ENCODE data around the gene SCN1B. TPM values are rescaled to one million over a fixed set of nuclear protein-coding genes. Genes with fewer than 3 reads are reported as not detected.
A peak's percentile ranks its signal among the peaks of the same experiment; 100 is the strongest.

The SCN1B gene
- polyA plus RNA-seq, 4 donors = 0.84 to 10.1 (median 2.4) TPM; not detected in 1

- FAIRE-seq (no peak), DNase-seq (no peak)
- H3K4me1 ChIP-seq (ENCODE audit: control insufficient read depth in 3 of 3, insufficient read depth in 2 of 3, low read depth in 1 of 3, low read length in 2 of 3) = peaks cover 0 to 5% (median 3%) of the 10 kb centered on the region in 3 donors
- no peak overlapping the region for H3K4me3 ChIP-seq (ENCODE audit: low read depth in 1 of 3, low read length in 3 of 3)
- H3K27me3 ChIP-seq (ENCODE audit: control insufficient read depth in 3 of 3, insufficient read depth in 3 of 3, low read length in 3 of 3) = peaks cover 0 to 36% (median 7%) of the 10 kb centered on the region in 3 donors
- H3K9me3 ChIP-seq (ENCODE audit: control insufficient read depth in 2 of 2, insufficient read depth in 1 of 2, low read depth in 1 of 2, low read length in 1 of 2) = no peaks in the 10 kb centered on the region
- H3K36me3 ChIP-seq (ENCODE audit: control insufficient read depth in 3 of 3, insufficient read depth in 2 of 3, low read depth in 1 of 3, low read length in 3 of 3) = peaks cover 0 to under 1% (median 0%) of the 10 kb centered on the region in 3 donors
- no peak overlapping the region for H3K27ac ChIP-seq (ENCODE audit: low read depth in 1 of 3, low read length in 2 of 3)
- 69 to 89% (median 74%) methylated on average over 28 to 30 of the region's 30 CpGs for WGBS, 3 donors
Observed at GRCh38 chr19:35033067-35034004, 3.1 kb downstream of the SCN1B start.

DNA sequence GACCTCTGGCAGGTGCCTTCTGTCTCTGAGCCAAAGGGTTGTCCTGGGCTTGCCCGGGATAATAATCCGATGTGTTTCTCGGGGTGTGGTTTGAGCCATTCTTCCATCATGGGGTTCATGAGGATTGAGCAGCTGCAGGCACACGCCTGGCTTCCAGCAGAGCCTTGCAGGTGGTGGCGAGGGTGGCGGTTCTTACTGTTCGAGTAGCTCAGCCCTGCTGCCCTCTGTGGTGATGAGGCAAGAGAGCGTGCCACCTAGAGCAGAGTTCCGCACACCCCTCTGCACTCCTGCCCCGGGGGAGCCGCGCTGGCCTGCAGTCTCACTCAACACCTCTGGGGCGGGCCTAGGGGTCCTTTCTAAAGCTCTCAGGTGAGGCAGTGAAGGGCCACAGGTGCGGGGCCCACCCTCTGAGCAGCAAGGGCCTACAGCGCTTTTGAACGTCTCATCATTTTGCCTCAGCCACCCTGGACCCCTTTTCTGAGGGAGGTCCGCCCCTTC, 3.8 kb downstream of the SCN1B start:
- 39 to 82% (median 54%) methylated on average over 17 of the region's 17 CpGs for WGBS, 3 donors
- Histone ChIP-seq H3K36me3 (ENCODE audit: control insufficient read depth in 3 of 3, insufficient read depth in 2 of 3, low read depth in 1 of 3, low read length in 3 of 3) (no peaks in the 10 kb centered on the region), H3K4me1 (ENCODE audit: control insufficient read depth in 3 of 3, insufficient read depth in 2 of 3, low read depth in 1 of 3, low read length in 2 of 3) (peaks cover 0 to 6% (median 3%) of the 10 kb centered on the region in 3 donors), H3K9me3 (ENCODE audit: control insufficient read depth in 2 of 2, insufficient read depth in 1 of 2, low read depth in 1 of 2, low read length in 1 of 2) (no peaks in the 10 kb centered on the region), H3K27ac (ENCODE audit: low read depth in 1 of 3, low read length in 2 of 3) (no peak overlapping the region), H3K27me3 (ENCODE audit: control insufficient read depth in 3 of 3, insufficient read depth in 3 of 3, low read length in 3 of 3) (peaks cover 0 to 36% (median 7%) of the 10 kb centered on the region in 3 donors), H3K4me3 (ENCODE audit: low read depth in 1 of 3, low read length in 3 of 3) (no peak overlapping the region)
- FAIRE-seq (no peak), DNase-seq (peak in 1 of 2 donors; percentile 30)

DNA sequence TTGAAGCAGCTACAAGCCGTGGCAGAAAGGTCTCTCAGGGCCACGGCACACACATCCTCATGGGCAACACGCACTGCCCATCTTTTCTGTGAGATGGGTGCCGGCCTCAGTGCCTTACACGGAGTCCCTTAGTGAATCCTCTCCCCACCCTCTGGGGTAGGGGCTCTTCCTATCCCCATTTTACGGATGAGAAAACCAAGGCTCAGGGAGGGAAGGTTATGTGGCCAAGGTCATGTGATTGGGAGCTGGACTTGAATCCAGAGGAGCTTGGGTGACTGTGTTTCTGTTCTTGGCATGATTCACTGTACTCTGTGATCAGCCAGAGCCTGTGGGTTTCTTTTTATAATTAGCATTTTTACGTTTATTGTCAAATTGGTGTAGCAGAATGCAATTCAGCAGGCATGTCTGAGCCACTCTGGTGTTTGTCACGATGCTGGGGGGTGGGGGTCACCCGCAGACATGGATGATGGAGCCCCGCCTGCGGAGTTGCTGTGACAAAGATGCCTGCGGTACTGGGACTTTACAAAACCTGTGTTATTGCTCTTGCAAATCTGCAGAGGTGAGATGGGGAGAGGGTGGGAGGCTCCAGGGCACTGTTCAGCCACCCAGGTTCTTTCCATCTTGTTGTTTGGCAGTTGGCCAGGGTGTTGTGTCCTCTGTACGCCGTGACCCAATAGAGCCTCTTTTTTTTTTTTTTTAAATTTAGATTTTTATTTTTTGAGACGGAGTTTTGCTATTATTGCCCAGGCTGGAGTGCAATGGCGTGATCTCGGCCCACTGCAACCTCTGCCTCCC, 4.5 kb downstream of the SCN1B start:
- Histone ChIP-seq H3K4me1 (ENCODE audit: control insufficient read depth in 3 of 3, insufficient read depth in 2 of 3, low read depth in 1 of 3, low read length in 2 of 3) (peaks cover 0 to 11% (median 2%) of the 10 kb centered on the region in 3 donors), H3K9me3 (ENCODE audit: control insufficient read depth in 2 of 2, insufficient read depth in 1 of 2, low read depth in 1 of 2, low read length in 1 of 2) (no peaks in the 10 kb centered on the region), H3K27ac (ENCODE audit: low read depth in 1 of 3, low read length in 2 of 3) (no peak overlapping the region), H3K27me3 (ENCODE audit: control insufficient read depth in 3 of 3, insufficient read depth in 3 of 3, low read length in 3 of 3) (peaks cover 0 to 31% (median 7%) of the 10 kb centered on the region in 3 donors), H3K4me3 (ENCODE audit: low read depth in 1 of 3, low read length in 3 of 3) (no peak overlapping the region), H3K36me3 (ENCODE audit: control insufficient read depth in 3 of 3, insufficient read depth in 2 of 3, low read depth in 1 of 3, low read length in 3 of 3) (no peaks in the 10 kb centered on the region)
- WGBS, 3 donors = 84 to 87% (median 84%) methylated on average over 17 of the region's 17 CpGs
- DNase-seq = no peak
- FAIRE-seq = no peak

DNA sequence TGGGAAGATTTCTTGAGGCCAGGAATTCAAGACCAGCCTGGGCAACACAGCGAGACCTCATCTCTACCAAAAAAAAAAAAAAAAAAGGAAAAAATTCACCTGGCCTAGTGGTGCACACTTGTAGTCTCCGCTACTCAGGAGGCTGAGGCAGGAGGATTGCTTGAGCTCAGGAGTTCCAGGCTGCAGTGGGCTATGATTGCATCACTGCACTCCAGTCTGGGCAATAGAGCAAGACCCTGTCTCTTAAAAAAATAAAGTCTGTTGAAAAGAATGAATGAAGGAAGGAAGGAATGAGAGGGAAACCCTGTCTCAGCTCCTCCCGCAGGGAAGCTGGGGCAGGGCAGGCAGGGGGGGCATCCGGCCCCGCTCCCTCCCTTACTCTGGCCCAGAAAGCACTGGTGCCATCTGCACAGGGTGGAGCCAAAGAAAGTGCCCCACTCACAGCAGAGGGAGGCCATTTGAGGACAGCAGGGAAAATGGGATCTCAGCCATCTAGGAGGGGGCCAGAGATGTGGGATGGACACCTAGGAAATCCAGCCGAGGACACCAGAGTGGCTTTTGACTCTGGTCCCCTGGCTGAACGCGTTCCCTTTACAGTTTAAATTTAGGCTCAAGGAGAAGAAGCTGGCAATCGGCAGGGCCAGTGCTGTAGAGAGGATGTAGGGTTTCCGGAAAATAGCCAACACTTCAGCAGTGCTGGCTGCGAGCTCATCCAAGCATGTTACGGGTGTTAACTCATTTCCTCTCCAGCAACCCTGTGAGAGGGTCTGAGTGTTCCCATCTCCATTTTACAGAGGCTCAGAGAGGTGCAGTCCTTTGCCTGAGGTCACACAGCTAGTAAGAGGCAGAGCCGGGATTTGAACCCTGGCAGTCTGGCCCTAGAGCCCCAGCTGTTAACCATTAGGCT, 7.7 kb downstream of the SCN1B start:
- no peaks in the 10 kb centered on the region for H3K9me3 ChIP-seq (ENCODE audit: control insufficient read depth in 2 of 2, insufficient read depth in 1 of 2, low read depth in 1 of 2, low read length in 1 of 2)
- H3K27me3 ChIP-seq (ENCODE audit: control insufficient read depth in 3 of 3, insufficient read depth in 3 of 3, low read length in 3 of 3) = peaks cover 0 to 7% (median 0%) of the 10 kb centered on the region in 3 donors
- no peak overlapping the region for H3K4me3 ChIP-seq (ENCODE audit: low read depth in 1 of 3, low read length in 3 of 3)
- H3K27ac ChIP-seq (ENCODE audit: low read depth in 1 of 3, low read length in 2 of 3) = no peak overlapping the region
- whole genome bisulfite sequencing, 3 donors = 59 to 79% (median 75%) methylated on average over 13 of the region's 13 CpGs
- DNase-seq (no peak), FAIRE-seq (no peak)
- peaks cover 0 to 5% (median 0%) of the 10 kb centered on the region in 3 donors for H3K36me3 ChIP-seq (ENCODE audit: control insufficient read depth in 3 of 3, insufficient read depth in 2 of 3, low read depth in 1 of 3, low read length in 3 of 3)
- peaks cover 0 to 31% (median 13%) of the 10 kb centered on the region in 3 donors for H3K4me1 ChIP-seq (ENCODE audit: control insufficient read depth in 3 of 3, insufficient read depth in 2 of 3, low read depth in 1 of 3, low read length in 2 of 3)

GRCh38 chr19:35038623-35039512, 8.6 kb downstream of the SCN1B start:
- H3K9me3 ChIP-seq (ENCODE audit: control insufficient read depth in 2 of 2, insufficient read depth in 1 of 2, low read depth in 1 of 2, low read length in 1 of 2) = no peaks in the 10 kb centered on the region
- DNase-seq = peak in 1 of 2 donors; percentile 44
- H3K27me3 ChIP-seq (ENCODE audit: control insufficient read depth in 3 of 3, insufficient read depth in 3 of 3, low read length in 3 of 3) = no peaks in the 10 kb centered on the region
- peaks cover 0 to 40% (median 13%) of the 10 kb centered on the region in 3 donors for H3K4me1 ChIP-seq (ENCODE audit: control insufficient read depth in 3 of 3, insufficient read depth in 2 of 3, low read depth in 1 of 3, low read length in 2 of 3)
- H3K36me3 ChIP-seq (ENCODE audit: control insufficient read depth in 3 of 3, insufficient read depth in 2 of 3, low read depth in 1 of 3, low read length in 3 of 3) = peaks cover 0 to 14% (median 0%) of the 10 kb centered on the region in 3 donors
- no peak overlapping the region for H3K4me3 ChIP-seq (ENCODE audit: low read depth in 1 of 3, low read length in 3 of 3)
- no peak for FAIRE-seq
- WGBS, 3 donors = 39 to 54% (median 50%) methylated on average over 17 of the region's 17 CpGs
- H3K27ac ChIP-seq (ENCODE audit: low read depth in 1 of 3, low read length in 2 of 3) = peak overlapping the region in 1 of 3 donors; percentile 3

DNA sequence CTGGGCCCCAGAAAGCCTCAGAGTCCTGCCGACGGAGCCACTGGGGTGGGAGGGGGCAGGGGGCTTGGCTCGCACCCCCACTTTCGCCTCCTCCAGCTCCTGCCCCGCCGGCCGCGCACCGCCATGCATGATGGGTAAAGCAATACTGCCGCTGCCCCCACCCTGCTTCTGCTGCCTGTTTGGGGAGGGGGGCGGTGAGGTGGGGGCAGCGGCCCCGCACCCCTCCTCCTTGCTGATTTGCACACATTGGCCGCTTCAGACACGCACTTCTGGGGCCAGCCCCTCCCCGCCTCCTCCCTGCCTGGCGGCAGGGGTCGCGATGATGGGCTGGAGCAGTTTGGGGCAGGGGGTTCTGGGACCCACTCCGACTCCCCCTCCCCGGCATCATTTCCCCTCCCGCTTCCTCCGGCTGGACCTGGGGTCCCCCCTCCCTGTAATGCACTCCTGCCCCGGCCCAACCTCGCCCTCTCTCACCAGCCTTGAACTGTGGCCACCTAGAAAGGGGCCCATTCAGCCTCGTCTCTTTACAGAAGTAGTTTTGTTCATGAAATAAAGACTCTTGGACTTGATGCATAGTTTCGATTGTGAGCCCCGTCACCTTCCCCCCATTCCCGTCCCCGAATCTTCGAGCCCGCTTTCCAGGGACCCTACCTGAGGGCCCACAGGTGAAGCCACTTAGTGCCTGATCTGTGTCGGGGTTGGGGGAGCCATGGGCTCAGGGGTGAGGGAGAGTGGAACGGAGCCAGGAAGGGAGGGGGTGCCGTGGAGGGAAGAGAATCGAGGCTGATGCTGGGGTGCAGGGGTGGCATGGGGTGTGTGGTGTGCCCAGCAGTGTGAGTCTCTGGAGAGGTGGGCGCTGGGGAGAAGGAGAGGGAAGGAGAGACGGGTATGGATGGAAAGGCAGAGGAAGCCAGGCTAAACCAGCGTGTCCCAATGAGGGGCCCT, 9.9 kb downstream of the SCN1B start:
- peak overlapping the region in 2 of 3 donors; percentile 61 to 97 for H3K27ac ChIP-seq (ENCODE audit: low read depth in 1 of 3, low read length in 2 of 3)
- FAIRE-seq (no peak), DNase-seq (peak in 1 of 2 donors; percentile 79)
- peak overlapping the region in 1 of 3 donors; percentile 27 for H3K4me3 ChIP-seq (ENCODE audit: low read depth in 1 of 3, low read length in 3 of 3)
- no peaks in the 10 kb centered on the region for H3K9me3 ChIP-seq (ENCODE audit: control insufficient read depth in 2 of 2, insufficient read depth in 1 of 2, low read depth in 1 of 2, low read length in 1 of 2)
- H3K36me3 ChIP-seq (ENCODE audit: control insufficient read depth in 3 of 3, insufficient read depth in 2 of 3, low read depth in 1 of 3, low read length in 3 of 3) = peaks cover 0 to 23% (median 0%) of the 10 kb centered on the region in 3 donors
- 15 to 32% (median 16%) methylated on average over 37 to 39 of the region's 39 CpGs for WGBS, 3 donors
- peaks cover 0 to 47% (median 13%) of the 10 kb centered on the region in 3 donors for H3K4me1 ChIP-seq (ENCODE audit: control insufficient read depth in 3 of 3, insufficient read depth in 2 of 3, low read depth in 1 of 3, low read length in 2 of 3)
- H3K27me3 ChIP-seq (ENCODE audit: control insufficient read depth in 3 of 3, insufficient read depth in 3 of 3, low read length in 3 of 3) = no peaks in the 10 kb centered on the region
